MM.1S (cell line): ENCODE results near the gene FRAT2.

Experiments
- DNase-seq: peaks from one replicate; pipeline ENCODE4 v3.0.0-alpha.2; 2015
- H2AFZ ChIP-seq: fragments of 300-600 bp; sonication (generic); 2 replicates; pipeline ENCODE4 v1.6.0; 2016; ENCODE audit warnings: antibody characterized with exemption, low read length
- H3F3A ChIP-seq: fragments of 300-600 bp; sonication (generic); 2 replicates; pipeline ENCODE4 v1.6.1; 2016; ENCODE audit warnings: mild to moderate bottlenecking, antibody characterized with exemption, low read length, moderate library complexity, mixed read lengths; ENCODE audit not compliant: insufficient read depth
- H3K27ac ChIP-seq: fragments of 300-600 bp; sonication (generic); 2 replicates; pipeline ENCODE4 v1.5.1; 2016; ENCODE audit warnings: mild to moderate bottlenecking, low read length
- H3K27me3 ChIP-seq: fragments of 300-600 bp; sonication (generic); replicated peaks from 2 replicates; pipeline ENCODE4 v1.6.0; 2016; ENCODE audit warnings: low read length; ENCODE audit not compliant: insufficient read depth
- H3K36me3 ChIP-seq: fragments of 300-600 bp; sonication (generic); replicated peaks from 2 replicates; pipeline ENCODE4 v1.6.1; 2016; ENCODE audit warnings: mild to moderate bottlenecking, low read length, mixed read lengths; ENCODE audit not compliant: insufficient read depth
- H3K4me1 ChIP-seq: fragments of 300-600 bp; sonication (generic); 2 replicates; pipeline ENCODE4 v1.6.1; 2016; ENCODE audit warnings: low read length, mixed read lengths
- H3K4me2 ChIP-seq: fragments of 300-600 bp; sonication (generic); 2 replicates; pipeline ENCODE4 v1.6.0; 2016; ENCODE audit warnings: low read depth, low read length
- H3K4me3 ChIP-seq: fragments of 300-600 bp; sonication (generic); 2 replicates; pipeline ENCODE4 v1.5.1; 2016; ENCODE audit warnings: low read length, mixed read lengths
- H3K79me2 ChIP-seq: fragments of 300-600 bp; sonication (generic); 2 replicates; pipeline ENCODE4 v1.6.1; 2016; ENCODE audit warnings: mixed run types, low read length, mixed read lengths
- H3K9ac ChIP-seq: fragments of 300-600 bp; sonication (generic); 2 replicates; pipeline ENCODE4 v1.6.1; 2016; ENCODE audit warnings: low read length, mixed read lengths
- H3K9me2 ChIP-seq: fragments of 300-600 bp; sonication (generic); replicated peaks from 2 replicates; pipeline ENCODE4 v1.6.1; 2016; ENCODE audit warnings: mild to moderate bottlenecking, low read length, mixed read lengths; ENCODE audit not compliant: insufficient read depth
- H3K9me3 ChIP-seq: fragments of 300-600 bp; sonication (generic); replicated peaks from 2 replicates; pipeline ENCODE4 v1.6.1; 2016; ENCODE audit warnings: mild to moderate bottlenecking, low read length, mixed read lengths; ENCODE audit not compliant: insufficient read depth
- H4K20me1 ChIP-seq: fragments of 300-600 bp; sonication (generic); 2 replicates; pipeline ENCODE4 v1.6.1; 2016; ENCODE audit warnings: mild to moderate bottlenecking, low read length, moderate library complexity, mixed read lengths; ENCODE audit not compliant: insufficient read depth
- EZH2 ChIP-seq: fragments of 300-600 bp; sonication (generic); optimal IDR thresholded peaks from 2 replicates; pipeline ENCODE3; 2017; ENCODE audit warnings: low read depth, mild to moderate bottlenecking, antibody characterized with exemption, low read length, mixed read lengths
- EZH2phosphoT487 ChIP-seq: fragments of 300-600 bp; sonication (generic); IDR thresholded peaks from 2 replicates; pipeline ENCODE4 v1.6.1; 2018; ENCODE audit warnings: antibody characterized with exemption, low read length
- TF ChIP-seq, protein P1 (sequence below): fragments of 300-600 bp; sonication (generic); IDR thresholded peaks from 2 replicates; pipeline ENCODE4 v1.5.1; 2016; ENCODE audit warnings: antibody characterized with exemption, low read length, mixed read lengths

FRAT2 gene

GRCh38 chr10:97318772-97319651, 15.5 kb downstream of the FRAT2 start, which contains the start of gene FRAT1:
TSS of gene FRAT1 (plus strand) at chr10:97319271. CDS start at chr10:97319454, 183 bp downstream.
- H3K9ac ChIP-seq, result peak within 1 kb of the TSS; percentile 99
- 0 out of 2 replicates have a peak, but pooled peaks cover 5% of the 10 kb centered on the region for H3K4me1 ChIP-seq
- H3K4me3 ChIP-seq, result peak within 1 kb of the TSS; percentile 93
- H3K4me2 ChIP-seq, result peak within 1 kb of the TSS; percentile 98
- no peaks in the 10 kb centered on the region for H3K36me3 ChIP-seq
- H3K27me3 ChIP-seq, result no peaks in the 10 kb centered on the region
- no peaks in the 10 kb centered on the region for H3K9me2 ChIP-seq
- H3F3A ChIP-seq, result peaks cover 9% of the 10 kb centered on the region; the same call in 1 of the 2 replicates
- DNase-seq, result peak; percentile 84
- peak within 1 kb of the TSS; percentile 96 for H2AFZ ChIP-seq
- H3K79me2 ChIP-seq, result no peaks in the 10 kb centered on the region
- H3K9me3 ChIP-seq, result no peaks in the 10 kb centered on the region
- no peaks in the 10 kb centered on the region for H4K20me1 ChIP-seq
- TF ChIP-seq EZH2 (no peak), EZH2phosphoT487 (no peak)
- TF ChIP-seq, protein P1, sequence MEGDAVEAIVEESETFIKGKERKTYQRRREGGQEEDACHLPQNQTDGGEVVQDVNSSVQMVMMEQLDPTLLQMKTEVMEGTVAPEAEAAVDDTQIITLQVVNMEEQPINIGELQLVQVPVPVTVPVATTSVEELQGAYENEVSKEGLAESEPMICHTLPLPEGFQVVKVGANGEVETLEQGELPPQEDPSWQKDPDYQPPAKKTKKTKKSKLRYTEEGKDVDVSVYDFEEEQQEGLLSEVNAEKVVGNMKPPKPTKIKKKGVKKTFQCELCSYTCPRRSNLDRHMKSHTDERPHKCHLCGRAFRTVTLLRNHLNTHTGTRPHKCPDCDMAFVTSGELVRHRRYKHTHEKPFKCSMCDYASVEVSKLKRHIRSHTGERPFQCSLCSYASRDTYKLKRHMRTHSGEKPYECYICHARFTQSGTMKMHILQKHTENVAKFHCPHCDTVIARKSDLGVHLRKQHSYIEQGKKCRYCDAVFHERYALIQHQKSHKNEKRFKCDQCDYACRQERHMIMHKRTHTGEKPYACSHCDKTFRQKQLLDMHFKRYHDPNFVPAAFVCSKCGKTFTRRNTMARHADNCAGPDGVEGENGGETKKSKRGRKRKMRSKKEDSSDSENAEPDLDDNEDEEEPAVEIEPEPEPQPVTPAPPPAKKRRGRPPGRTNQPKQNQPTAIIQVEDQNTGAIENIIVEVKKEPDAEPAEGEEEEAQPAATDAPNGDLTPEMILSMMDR, result no peak
- H3K27ac ChIP-seq, result peak within 1 kb of the TSS; percentile 85

DNA sequence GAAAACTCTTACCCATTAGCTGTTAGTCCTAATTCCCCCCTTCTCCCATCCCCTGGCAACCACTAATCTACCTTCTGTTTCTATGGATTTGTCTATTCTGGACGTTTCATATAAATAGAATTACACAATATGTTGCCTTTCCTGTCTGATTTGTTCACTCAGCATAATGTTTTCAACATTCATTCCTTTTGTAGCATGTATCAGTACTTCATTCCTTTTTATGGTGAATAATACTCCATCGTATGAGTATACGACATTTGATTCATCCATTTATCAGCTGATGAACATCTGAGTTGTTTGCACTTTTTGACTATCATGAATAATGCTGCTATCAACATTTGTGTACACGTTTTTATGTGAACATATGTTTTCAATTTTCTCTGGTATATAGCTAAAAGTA, 19.9 kb downstream of the FRAT2 start:
- H3K27ac ChIP-seq, result no peak overlapping the region

DNA sequence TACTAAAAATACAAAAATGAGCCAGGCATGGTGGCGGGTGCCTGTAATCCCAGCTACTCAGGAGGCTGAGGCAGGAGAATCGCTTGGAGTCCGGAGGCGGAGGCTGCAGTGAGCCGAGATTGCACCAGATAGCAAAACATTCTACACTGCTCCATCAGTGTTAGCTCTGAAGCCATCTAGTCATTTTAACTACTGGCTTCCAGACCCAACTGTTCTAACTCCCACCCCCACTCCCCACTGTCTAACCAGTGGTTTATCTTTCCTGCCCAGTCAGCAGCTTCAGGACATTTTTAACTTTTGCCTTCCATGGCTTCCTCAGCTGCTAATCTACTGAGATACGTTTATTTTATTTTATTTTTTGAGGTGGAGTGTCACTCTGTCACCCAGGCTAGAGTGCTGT, 21.6 kb downstream of the FRAT2 start:
- Histone ChIP-seq H3F3A (no peaks in the 10 kb centered on the region), H3K4me1 (no peaks in the 10 kb centered on the region), H3K4me3 (no peak overlapping the region), H3K27ac (no peak overlapping the region), H3K9ac (no peak overlapping the region), H2AFZ (no peak overlapping the region), H3K27me3 (no peaks in the 10 kb centered on the region), H3K4me2 (no peak overlapping the region), H3K9me2 (no peaks in the 10 kb centered on the region), H3K9me3 (no peaks in the 10 kb centered on the region), H3K79me2 (no peaks in the 10 kb centered on the region), H3K36me3 (no peaks in the 10 kb centered on the region), H4K20me1 (no peaks in the 10 kb centered on the region)
- no peak for DNase-seq
- TF ChIP-seq, protein P1, result no peak
- TF ChIP-seq EZH2, result no peak
- no peak for TF ChIP-seq EZH2phosphoT487

More for the DNA sequence above, 19.9 kb downstream of the FRAT2 start:
- no peak for TF ChIP-seq EZH2
- TF ChIP-seq, protein P1, result no peak
- no peak for TF ChIP-seq EZH2phosphoT487
- Histone ChIP-seq H3K79me2 (no peaks in the 10 kb centered on the region), H4K20me1 (no peaks in the 10 kb centered on the region), H3K9me2 (no peaks in the 10 kb centered on the region), H3K9me3 (no peaks in the 10 kb centered on the region), H3K9ac (no peak overlapping the region), H2AFZ (no peak overlapping the region), H3K4me2 (no peak overlapping the region), H3K4me1 (no peaks in the 10 kb centered on the region), H3F3A (no peaks in the 10 kb centered on the region), H3K27me3 (no peaks in the 10 kb centered on the region), H3K36me3 (no peaks in the 10 kb centered on the region), H3K4me3 (no peak overlapping the region)
- no peak for DNase-seq
